MM.1S (cell line): ENCODE data around the gene PRKAG2.

Source experiments
- DNase-seq: peaks from one replicate; pipeline ENCODE4 v3.0.0-alpha.2; 2015
- H2AFZ ChIP-seq: fragments of 300-600 bp; sonication (generic); 2 replicates; pipeline ENCODE4 v1.6.0; 2016; ENCODE audit warnings: antibody characterized with exemption, low read length
- H3F3A ChIP-seq: fragments of 300-600 bp; sonication (generic); 2 replicates; pipeline ENCODE4 v1.6.1; 2016; ENCODE audit warnings: mild to moderate bottlenecking, antibody characterized with exemption, low read length, moderate library complexity, mixed read lengths; ENCODE audit not compliant: insufficient read depth
- H3K27ac ChIP-seq: fragments of 300-600 bp; sonication (generic); 2 replicates; pipeline ENCODE4 v1.5.1; 2016; ENCODE audit warnings: mild to moderate bottlenecking, low read length
- H3K27me3 ChIP-seq: fragments of 300-600 bp; sonication (generic); replicated peaks from 2 replicates; pipeline ENCODE4 v1.6.0; 2016; ENCODE audit warnings: low read length; ENCODE audit not compliant: insufficient read depth
- H3K36me3 ChIP-seq: fragments of 300-600 bp; sonication (generic); replicated peaks from 2 replicates; pipeline ENCODE4 v1.6.1; 2016; ENCODE audit warnings: mild to moderate bottlenecking, low read length, mixed read lengths; ENCODE audit not compliant: insufficient read depth
- H3K4me1 ChIP-seq: fragments of 300-600 bp; sonication (generic); 2 replicates; pipeline ENCODE4 v1.6.1; 2016; ENCODE audit warnings: low read length, mixed read lengths
- H3K4me2 ChIP-seq: fragments of 300-600 bp; sonication (generic); 2 replicates; pipeline ENCODE4 v1.6.0; 2016; ENCODE audit warnings: low read depth, low read length
- H3K4me3 ChIP-seq: fragments of 300-600 bp; sonication (generic); 2 replicates; pipeline ENCODE4 v1.5.1; 2016; ENCODE audit warnings: low read length, mixed read lengths
- H3K79me2 ChIP-seq: fragments of 300-600 bp; sonication (generic); 2 replicates; pipeline ENCODE4 v1.6.1; 2016; ENCODE audit warnings: mixed run types, low read length, mixed read lengths
- H3K9ac ChIP-seq: fragments of 300-600 bp; sonication (generic); 2 replicates; pipeline ENCODE4 v1.6.1; 2016; ENCODE audit warnings: low read length, mixed read lengths
- H3K9me2 ChIP-seq: fragments of 300-600 bp; sonication (generic); replicated peaks from 2 replicates; pipeline ENCODE4 v1.6.1; 2016; ENCODE audit warnings: mild to moderate bottlenecking, low read length, mixed read lengths; ENCODE audit not compliant: insufficient read depth
- H3K9me3 ChIP-seq: fragments of 300-600 bp; sonication (generic); replicated peaks from 2 replicates; pipeline ENCODE4 v1.6.1; 2016; ENCODE audit warnings: mild to moderate bottlenecking, low read length, mixed read lengths; ENCODE audit not compliant: insufficient read depth
- H4K20me1 ChIP-seq: fragments of 300-600 bp; sonication (generic); 2 replicates; pipeline ENCODE4 v1.6.1; 2016; ENCODE audit warnings: mild to moderate bottlenecking, low read length, moderate library complexity, mixed read lengths; ENCODE audit not compliant: insufficient read depth
- EZH2 ChIP-seq: fragments of 300-600 bp; sonication (generic); optimal IDR thresholded peaks from 2 replicates; pipeline ENCODE3; 2017; ENCODE audit warnings: low read depth, mild to moderate bottlenecking, antibody characterized with exemption, low read length, mixed read lengths
- EZH2phosphoT487 ChIP-seq: fragments of 300-600 bp; sonication (generic); IDR thresholded peaks from 2 replicates; pipeline ENCODE4 v1.6.1; 2018; ENCODE audit warnings: antibody characterized with exemption, low read length
- TF ChIP-seq, protein P1 (sequence below): fragments of 300-600 bp; sonication (generic); IDR thresholded peaks from 2 replicates; pipeline ENCODE4 v1.5.1; 2016; ENCODE audit warnings: antibody characterized with exemption, low read length, mixed read lengths

The PRKAG2 gene

DNA sequence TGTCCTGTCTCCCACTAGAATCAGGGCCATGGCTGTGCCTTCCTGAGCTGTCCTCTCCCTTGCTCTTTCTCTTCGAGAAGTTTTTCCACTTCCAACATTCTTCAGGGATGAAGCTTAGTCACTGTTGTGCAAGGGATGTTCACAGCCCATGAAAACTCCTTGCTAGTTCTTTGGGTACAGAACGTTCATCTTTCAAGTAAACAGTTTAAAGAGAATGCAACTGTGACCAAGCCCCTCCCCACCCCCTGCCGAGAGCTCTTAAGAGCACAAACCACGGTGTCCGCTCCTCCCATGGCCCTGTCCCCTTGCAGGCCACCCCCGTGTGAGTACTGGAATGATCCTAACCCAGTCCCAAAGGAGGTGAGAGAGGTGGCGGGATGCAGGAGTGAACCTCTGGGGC is 196.1 kb downstream of the PRKAG2 start:
- Histone ChIP-seq H3K27me3 (no peaks in the 10 kb centered on the region; the same call in 1 of the 2 replicates), H3K4me1 (no peaks in the 10 kb centered on the region), H4K20me1 (no peaks in the 10 kb centered on the region), H3K4me3 (no peak overlapping the region), H3K36me3 (no peaks in the 10 kb centered on the region), H2AFZ (no peak overlapping the region), H3F3A (no peaks in the 10 kb centered on the region), H3K79me2 (no peaks in the 10 kb centered on the region), H3K9me3 (no peaks in the 10 kb centered on the region), H3K4me2 (no peak overlapping the region), H3K9me2 (no peaks in the 10 kb centered on the region), H3K27ac (no peak overlapping the region), H3K9ac (no peak overlapping the region)
- no peak for DNase-seq
- TF ChIP-seq EZH2, result no peak
- TF ChIP-seq, protein P1, sequence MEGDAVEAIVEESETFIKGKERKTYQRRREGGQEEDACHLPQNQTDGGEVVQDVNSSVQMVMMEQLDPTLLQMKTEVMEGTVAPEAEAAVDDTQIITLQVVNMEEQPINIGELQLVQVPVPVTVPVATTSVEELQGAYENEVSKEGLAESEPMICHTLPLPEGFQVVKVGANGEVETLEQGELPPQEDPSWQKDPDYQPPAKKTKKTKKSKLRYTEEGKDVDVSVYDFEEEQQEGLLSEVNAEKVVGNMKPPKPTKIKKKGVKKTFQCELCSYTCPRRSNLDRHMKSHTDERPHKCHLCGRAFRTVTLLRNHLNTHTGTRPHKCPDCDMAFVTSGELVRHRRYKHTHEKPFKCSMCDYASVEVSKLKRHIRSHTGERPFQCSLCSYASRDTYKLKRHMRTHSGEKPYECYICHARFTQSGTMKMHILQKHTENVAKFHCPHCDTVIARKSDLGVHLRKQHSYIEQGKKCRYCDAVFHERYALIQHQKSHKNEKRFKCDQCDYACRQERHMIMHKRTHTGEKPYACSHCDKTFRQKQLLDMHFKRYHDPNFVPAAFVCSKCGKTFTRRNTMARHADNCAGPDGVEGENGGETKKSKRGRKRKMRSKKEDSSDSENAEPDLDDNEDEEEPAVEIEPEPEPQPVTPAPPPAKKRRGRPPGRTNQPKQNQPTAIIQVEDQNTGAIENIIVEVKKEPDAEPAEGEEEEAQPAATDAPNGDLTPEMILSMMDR, result no peak
- TF ChIP-seq EZH2phosphoT487, result no peak

DNA sequence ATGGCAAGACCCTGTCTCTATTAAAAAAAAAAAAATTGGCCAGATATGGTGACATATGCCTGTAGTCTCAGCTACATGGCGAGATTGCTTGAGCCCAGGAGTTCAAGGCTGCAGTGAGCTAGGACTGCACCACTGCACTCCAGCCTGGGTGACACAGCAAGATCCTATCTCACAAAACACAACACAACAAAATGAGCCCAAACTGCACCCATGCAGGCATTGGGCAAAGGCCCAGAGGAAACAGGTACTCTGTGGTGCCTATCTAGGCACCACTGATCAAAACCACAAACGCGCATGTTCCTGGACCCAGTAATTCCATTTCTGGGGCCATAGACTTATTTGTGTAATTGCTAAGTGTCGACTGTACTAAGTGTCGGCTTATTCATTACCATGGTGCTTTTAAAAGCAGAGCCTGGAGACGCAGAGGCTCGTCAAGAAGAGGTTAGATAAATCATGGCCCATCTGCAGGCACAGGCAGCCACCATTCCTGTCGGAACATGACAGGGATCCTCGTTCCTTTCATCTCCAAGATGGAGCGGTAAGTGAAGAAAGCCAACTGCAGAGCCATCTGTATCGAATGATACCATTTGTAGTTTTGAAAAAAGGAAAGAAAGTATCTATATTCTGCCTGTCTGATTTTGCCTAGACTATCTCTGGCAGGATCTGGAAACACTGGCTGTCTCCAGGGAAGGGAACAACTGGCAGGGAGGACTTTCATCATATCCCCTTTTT is 196.9 kb downstream of the PRKAG2 start:
- H3K9ac ChIP-seq, result no peak overlapping the region
- no peaks in the 10 kb centered on the region for H3K79me2 ChIP-seq
- H3K9me3 ChIP-seq, result no peaks in the 10 kb centered on the region
- no peak overlapping the region for H3K4me2 ChIP-seq
- no peaks in the 10 kb centered on the region for H3K4me1 ChIP-seq
- no peaks in the 10 kb centered on the region for H3F3A ChIP-seq
- no peak for TF ChIP-seq EZH2phosphoT487
- TF ChIP-seq, protein P1, result no peak
- TF ChIP-seq EZH2, result no peak
- H3K36me3 ChIP-seq, result no peaks in the 10 kb centered on the region
- H4K20me1 ChIP-seq, result no peaks in the 10 kb centered on the region
- H3K27me3 ChIP-seq, result no peaks in the 10 kb centered on the region; the same call in 1 of the 2 replicates
- H3K9me2 ChIP-seq, result no peaks in the 10 kb centered on the region
- no peak overlapping the region for H2AFZ ChIP-seq
- DNase-seq, result no peak
- no peak overlapping the region for H3K27ac ChIP-seq
- no peak overlapping the region for H3K4me3 ChIP-seq

DNA sequence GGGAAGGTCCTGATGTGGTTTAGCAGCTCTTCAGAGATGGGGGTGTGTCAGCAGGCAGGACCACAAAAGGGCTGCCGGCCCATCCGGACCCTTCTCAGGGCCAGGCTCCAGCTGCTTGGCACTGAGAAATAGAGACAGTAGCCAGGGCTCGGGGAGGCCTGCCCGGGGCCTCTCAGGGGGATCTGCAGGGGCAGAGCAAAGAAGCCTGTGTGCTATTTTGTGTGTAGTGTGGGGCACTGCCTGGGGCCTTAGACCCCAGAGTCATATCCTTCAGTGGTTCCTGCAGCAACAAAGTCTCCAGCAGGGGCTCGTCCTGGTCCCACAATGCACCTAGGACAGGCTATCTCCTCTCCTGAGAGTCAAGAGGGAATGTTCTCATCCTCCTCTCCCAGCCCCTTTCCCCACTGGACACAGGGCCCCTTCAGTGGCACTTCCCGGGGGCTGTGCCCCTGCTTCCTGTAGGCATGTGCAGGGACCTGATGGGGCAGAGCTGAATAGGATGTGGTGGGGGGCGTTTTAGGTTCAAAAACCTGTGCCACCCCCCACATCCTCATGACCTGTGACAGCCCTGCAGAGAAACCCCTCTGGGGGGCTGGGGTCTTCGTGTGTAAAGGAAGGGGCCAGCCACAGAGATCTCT is 197.7 kb downstream of the PRKAG2 start:
- no peak for DNase-seq
- Histone ChIP-seq H2AFZ (no peak overlapping the region), H3K27ac (no peak overlapping the region), H4K20me1 (no peaks in the 10 kb centered on the region), H3K36me3 (no peaks in the 10 kb centered on the region), H3K9ac (no peak overlapping the region), H3K4me1 (no peaks in the 10 kb centered on the region), H3K27me3 (no peaks in the 10 kb centered on the region; the same call in 1 of the 2 replicates), H3K4me3 (no peak overlapping the region), H3K4me2 (no peak overlapping the region), H3K9me2 (no peaks in the 10 kb centered on the region), H3F3A (no peaks in the 10 kb centered on the region), H3K79me2 (no peaks in the 10 kb centered on the region), H3K9me3 (no peaks in the 10 kb centered on the region)
- TF ChIP-seq EZH2 (no peak), EZH2phosphoT487 (no peak)
- TF ChIP-seq, protein P1, result no peak
